ENCODE results near the gene STS.

DNA sequence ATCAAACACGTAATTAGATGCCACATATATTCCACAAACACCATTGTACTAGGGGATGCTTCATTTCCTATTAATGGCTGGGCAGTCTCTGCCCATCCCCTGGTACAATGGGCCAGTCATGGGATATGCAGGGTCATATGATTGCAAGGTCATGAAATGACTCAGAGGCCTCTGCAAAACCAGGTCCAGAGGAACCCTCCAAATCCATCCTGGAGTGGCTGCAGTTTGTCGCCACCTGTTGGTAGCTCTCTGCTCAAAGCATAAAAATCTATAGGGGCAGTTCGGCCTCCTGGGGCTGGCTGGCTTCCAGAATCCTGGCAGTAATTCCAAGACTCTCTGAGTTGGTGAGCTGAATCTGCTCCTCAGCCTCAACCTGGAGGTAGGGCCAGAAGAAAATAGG lies 23.4 kb downstream of the STS start:
- TF ChIP-seq, protein P1, sequence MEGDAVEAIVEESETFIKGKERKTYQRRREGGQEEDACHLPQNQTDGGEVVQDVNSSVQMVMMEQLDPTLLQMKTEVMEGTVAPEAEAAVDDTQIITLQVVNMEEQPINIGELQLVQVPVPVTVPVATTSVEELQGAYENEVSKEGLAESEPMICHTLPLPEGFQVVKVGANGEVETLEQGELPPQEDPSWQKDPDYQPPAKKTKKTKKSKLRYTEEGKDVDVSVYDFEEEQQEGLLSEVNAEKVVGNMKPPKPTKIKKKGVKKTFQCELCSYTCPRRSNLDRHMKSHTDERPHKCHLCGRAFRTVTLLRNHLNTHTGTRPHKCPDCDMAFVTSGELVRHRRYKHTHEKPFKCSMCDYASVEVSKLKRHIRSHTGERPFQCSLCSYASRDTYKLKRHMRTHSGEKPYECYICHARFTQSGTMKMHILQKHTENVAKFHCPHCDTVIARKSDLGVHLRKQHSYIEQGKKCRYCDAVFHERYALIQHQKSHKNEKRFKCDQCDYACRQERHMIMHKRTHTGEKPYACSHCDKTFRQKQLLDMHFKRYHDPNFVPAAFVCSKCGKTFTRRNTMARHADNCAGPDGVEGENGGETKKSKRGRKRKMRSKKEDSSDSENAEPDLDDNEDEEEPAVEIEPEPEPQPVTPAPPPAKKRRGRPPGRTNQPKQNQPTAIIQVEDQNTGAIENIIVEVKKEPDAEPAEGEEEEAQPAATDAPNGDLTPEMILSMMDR (IDR thresholded peaks at IDR 0.05; ENCODE audit: insufficient read depth, low read depth, low read length), result peak; percentile 12
- TF ChIP-seq EZH2 (IDR thresholded peaks at IDR 0.05; ENCODE audit: insufficient read depth, low read length), result no peak

Data from astrocyte (in vitro differentiated cells and primary cell).